HS-27A (cell line): ENCODE results near the gene TBCB.
"Not testable (repeated sequence)": the region's sequence is repeated elsewhere in the genome, so short reads cannot be mapped to it uniquely, and the experiment has no call there.

Experiments
- DNase-seq: peaks from one replicate; pipeline ENCODE4 v3.0.0-alpha.2; 2012; ENCODE audit warnings: low read depth, missing footprints

Gene TBCB

GRCh38 chr19:36101550-36102327 lies 13.5 kb upstream of the TBCB start:
- no peak for DNase-seq

GRCh38 chr19:36103040-36103626 lies 12.1 kb upstream of the TBCB start:
- no peak for DNase-seq

DNA sequence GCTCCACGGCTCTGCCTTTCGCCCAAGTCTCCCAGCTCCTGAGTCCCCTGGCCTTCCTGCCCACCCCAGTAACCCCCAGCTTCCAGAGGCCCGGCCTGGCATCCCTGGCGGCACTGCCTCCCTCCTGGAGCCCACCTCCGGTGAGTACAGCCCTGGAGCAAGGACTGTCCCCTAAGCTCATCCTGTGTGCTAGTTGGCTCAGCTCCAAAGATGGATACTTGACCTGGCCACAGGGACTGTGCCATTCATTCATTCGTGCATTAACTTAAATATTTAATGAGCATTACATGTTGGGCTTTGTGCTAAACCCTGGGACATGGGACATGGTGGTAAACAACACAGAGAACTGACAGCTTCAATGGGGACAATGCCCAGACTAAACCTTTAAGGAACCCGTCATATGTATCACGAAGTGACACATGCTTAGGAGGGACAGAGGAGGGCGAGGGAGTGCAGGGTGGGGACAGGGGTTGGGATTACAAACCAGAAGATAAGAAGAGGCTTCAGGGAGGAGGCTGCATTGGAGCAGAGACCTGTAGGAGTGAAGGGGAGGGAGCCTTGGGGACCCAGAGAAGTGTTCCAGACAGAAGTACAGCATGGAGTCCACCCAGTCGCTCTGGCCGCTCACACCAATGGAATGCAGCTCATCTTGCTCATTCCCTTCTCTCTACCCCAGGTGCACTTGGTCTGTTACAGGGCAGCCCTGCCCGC lies 11.3 kb upstream of the TBCB start:
- no peak for DNase-seq

DNA sequence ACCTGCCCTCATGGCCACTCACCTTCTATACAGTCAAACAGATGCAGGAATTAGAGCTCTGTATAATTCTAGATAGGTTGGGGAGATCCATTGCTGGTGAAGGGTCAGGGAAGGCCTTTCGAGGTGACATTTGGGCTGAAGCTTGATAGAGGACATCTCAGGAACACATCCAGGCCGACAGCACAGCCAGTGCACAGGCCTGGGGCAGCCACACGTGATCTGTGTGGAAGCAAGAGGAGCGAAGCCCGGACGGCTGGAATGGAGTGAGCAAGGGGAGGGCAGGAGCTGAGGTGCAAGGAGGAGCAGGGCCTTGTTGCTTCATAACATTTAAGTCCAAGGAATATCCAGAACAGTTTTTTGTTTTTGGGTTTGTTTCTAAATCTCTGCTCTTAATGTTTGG lies 8.8 kb upstream of the TBCB start:
- no peak for DNase-seq

DNA sequence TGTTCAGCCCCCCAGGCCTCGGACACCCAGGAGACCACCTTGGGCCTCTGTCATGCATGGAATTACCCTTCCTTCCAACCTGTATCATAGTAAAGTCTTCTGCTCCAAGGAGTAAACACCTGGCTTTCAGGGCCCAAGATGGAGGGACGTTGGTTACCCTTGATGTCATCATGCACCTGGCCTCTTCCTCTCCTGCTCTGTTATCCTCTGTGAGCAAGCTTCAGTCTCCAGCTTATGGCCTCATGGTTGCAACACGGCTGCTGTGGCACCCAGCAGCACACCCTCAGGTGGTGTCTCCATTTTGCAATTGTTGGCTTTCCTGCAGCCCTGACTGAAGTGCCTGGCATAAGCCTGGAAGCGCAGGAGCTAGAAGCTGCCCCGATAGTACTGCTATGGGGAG lies 8.3 kb upstream of the TBCB start:
- no peak for DNase-seq

DNA sequence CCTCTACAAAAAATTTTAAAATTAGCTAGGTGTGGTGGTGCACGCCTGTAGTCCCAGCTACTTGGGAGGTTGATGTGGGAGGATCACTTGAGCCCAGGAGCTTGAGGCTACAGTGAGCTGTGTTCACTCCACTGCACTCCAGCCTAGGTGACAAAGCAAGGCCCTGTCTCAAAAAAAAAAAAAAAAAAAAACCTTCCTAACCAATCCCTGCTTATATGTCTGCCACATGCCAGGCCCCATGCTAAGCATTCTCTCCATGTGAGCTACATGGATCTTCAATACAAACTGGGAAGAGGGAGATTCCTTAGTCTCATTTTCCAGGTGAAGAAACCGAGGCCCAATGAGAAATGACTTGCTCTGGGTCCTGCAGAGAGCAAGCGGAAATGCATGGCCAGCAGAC lies 6.6 kb upstream of the TBCB start:
- DNase-seq: no peak

GRCh38 chr19:36110487-36111199 lies 4.6 kb upstream of the TBCB start, which contains the start of gene OVOL3:
Gene OVOL3, plus strand, starts transcription at chr19:36111143. Its CDS starts 60 bp downstream, at chr19:36111203.
- no peak for DNase-seq

- DNase-seq: no peak
Observed at GRCh38 chr19:36111200-36111539, 4.1 kb upstream of the TBCB start.

DNA sequence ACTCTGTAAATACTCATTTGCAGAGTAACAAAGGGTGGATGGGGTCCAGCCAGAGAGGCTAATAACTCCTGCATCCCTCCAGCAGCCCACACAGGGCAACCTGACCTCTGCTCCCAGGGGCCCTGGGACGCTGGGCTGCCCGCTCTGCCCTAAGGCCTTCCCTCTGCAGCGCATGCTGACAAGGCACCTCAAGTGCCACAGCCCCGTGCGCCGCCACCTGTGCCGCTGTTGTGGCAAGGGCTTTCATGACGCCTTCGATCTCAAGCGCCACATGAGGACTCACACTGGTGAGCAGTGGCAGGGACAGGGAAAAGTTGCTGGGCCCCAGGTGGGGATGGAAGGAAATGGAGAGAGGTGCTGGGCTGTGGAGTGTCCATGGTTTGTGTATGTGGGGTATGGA lies 2.6 kb upstream of the TBCB start:
- DNase-seq: no peak

DNA sequence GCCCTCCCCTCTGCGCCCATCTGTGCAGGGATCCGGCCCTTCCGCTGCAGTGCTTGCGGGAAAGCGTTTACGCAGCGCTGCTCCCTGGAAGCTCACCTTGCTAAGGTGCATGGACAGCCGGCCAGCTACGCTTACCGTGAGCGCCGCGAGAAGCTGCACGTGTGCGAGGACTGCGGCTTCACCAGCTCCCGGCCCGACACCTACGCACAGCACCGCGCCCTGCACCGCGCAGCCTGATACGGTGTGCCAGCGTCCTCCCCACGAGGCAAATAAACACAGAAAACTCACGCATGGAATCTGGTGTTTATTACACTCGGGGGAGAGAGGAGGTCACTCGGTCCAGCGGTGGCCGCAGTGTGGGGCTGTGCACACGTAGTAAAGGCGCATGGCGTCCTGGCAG lies 1.8 kb upstream of the TBCB start:
- no peak for DNase-seq

DNA sequence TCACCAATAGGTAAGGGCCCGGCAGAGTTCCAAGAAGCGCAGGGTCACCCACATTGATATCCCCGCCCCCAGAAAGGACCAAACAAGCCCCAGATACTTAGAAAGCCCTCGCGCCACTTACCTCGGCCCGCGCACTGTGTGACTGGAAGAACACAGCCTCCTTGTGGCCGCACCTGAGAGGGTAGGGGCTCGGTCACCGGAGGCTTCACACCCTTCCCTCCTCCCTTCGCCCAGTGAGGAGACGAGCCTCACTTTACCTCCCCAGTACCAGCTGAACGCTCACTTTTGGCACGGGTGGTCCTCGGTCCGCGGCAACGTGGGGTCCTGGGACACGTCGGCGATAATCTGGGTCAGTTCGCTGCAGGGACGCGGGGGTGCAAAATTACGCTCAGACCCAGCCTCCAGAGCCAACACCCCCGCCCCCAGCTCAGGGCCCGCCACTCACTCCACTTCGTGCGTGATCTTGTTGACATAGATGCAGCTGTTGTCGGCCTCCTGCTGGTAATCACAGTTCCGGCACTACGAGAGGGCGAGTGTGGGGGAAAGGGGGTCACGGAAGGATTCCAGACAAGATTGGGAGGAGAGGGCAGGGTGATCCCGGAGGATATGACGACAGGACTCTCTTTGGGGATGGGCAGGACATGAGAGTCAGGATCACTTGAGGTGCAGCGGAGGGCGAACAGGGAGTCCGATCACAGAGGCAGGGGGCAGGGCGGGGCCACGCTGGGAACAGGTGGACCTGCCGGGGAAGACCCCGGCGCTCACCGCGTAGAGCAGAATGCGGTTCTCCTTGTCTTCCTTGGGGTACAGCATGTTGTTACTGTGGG lies 1.2 kb upstream of the TBCB start:
- DNase-seq: no peak

GRCh38 chr19:36114721-36115452 lies 381 bp upstream of the TBCB start, which contains the start of gene POLR2I:
Gene POLR2I, minus strand, starts transcription at chr19:36114875. Its CDS starts 19 bp downstream, at chr19:36114856.
- peak; percentile 100 for DNase-seq

DNA sequence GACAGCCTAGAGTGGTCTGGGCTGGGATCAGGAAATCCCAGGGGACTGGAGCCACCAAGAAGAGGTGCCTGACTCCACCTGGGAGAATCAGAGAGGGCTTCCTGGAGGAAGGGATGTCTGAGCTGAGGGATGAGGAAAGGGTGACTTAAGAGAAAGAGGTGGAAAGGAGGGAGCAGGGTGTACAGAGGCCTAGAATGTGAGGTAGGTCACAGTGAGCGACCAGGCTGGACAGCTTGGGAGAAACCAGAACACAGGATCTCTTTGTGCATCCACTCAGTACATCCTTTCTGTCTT lies 1.0 kb downstream of the TBCB start:
- no peak for DNase-seq

DNA sequence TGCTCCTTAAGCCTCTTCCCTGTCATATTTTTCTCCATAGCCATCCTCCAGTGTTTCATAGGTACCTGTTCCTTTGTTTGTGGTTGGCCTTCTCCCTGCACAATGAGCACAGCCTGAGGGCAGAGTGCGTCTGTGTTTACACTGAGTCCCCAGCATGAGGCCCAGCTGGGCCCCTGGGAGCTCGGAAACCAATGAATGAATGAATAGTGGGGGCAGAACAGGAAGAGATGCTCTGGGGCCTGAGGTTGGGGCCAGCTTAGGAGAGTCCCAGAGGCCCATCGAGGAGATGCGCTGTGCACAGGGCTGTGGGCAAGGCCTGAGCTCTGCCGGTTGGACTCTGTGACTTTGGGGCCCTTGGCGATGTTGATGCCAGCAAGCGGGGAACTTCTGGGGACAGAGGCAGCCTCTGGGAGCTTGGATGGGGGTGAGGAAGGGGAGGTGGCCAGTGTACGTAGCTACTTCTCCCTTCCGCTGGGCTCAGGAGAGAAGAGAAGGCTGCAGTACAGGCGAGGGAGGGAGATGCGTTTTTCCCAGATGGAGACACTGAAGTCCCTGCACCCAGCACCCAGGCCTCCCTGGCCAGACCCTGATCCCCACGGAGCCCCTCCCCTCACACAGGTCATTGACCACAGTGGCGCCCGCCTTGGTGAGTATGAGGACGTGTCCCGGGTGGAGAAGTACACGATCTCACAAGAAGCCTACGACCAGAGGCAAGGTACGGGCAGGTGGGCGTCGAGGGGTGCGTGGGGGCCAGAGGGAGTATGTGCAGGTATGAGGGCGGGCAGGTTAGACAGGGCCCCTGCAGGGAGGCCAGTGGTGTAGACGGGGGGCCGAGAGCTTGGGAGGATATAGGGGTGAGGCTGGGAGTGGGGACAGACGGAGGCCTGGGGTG lies 5.1 kb downstream of the TBCB start:
- no peak for DNase-seq

DNA sequence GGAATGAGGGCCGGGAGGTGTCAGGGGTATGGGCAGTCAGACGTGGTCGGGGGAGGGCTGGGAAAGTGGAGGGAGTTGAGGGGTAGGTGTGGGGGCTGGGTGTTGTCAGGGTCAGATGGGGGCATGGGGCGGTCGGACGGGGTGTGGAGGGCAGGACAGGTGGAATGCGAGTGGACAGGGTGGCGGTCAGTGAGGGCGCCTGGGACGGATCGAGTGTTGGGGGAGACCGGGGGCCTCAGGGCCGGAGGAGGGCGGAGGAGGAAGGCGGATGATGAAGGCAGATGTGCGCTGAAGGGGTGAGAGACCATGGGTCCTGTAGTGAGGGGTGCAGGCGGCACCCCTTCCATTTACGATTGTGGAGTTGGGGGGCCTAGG lies 5.7 kb downstream of the TBCB start:
- no peak for DNase-seq

DNA sequence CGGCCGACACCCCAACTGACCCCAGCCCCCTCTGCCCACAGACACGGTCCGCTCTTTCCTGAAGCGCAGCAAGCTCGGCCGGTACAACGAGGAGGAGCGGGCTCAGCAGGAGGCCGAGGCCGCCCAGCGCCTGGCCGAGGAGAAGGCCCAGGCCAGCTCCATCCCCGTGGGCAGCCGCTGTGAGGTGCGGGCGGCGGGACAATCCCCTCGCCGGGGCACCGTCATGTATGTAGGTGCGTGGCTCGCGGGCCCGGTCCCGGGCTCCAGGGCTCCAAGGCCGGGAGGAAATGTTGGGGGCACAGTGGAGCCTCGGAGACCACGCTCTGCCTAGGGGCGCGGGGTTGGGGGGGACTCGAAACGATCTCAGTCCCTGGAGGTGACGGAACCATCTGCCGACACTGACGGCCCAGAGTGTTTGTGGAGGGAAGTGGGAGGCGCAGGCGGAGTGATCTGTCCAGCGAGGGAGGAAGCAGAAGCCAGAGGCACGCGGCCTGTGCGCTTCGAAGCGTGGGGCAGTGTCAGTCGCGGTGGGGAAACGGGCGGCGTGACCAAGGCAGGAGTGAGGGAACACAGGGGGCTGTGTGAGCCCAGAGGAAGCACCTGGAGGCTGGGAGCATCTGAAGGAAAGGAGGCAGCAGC lies 6.3 kb downstream of the TBCB start:
- DNase-seq: no peak

GRCh38 chr19:36125557-36125956 lies 10.3 kb downstream of the TBCB start:
- DNase-seq: no peak

GRCh38 chr19:36128392-36128736 lies 13.1 kb downstream of the TBCB start:
- no peak for DNase-seq

- DNase-seq: not testable (repeated sequence)
Observed at GRCh38 chr19:36131221-36131620, 16.0 kb downstream of the TBCB start.

DNA sequence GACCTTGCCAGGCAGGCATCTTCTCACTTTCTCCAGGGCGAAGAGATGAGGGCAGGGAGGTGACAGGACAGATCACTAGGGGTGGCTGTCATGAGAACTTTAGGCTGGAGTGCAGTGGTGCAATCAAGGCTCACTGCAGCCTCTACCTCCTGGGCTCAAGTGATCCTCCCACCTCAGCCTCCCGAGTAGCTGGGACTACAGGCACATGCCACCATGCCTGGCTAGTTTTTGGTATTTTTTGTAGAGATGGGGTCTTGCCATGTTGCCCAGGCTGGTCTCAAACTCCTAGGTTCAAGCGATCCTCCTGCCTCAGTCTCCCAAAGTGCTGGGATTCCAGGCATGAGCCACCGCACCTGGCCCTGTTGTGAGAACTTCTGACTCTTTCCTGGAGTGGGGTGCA lies 19.6 kb downstream of the TBCB start:
- not testable (repeated sequence) for DNase-seq
